HG03575 (cell line): ENCODE results near the gene CRIM1.

Source experiments
- ATAC-seq: cut with Tn5 transposase; IDR thresholded peaks from one replicate; pipeline ENCODE4 v1.9.1; 2021; ENCODE audit not compliant: unreplicated experiment, insufficient number of reproducible peaks, low FRiP score; ENCODE audit errors: extremely low read depth

Gene CRIM1

DNA sequence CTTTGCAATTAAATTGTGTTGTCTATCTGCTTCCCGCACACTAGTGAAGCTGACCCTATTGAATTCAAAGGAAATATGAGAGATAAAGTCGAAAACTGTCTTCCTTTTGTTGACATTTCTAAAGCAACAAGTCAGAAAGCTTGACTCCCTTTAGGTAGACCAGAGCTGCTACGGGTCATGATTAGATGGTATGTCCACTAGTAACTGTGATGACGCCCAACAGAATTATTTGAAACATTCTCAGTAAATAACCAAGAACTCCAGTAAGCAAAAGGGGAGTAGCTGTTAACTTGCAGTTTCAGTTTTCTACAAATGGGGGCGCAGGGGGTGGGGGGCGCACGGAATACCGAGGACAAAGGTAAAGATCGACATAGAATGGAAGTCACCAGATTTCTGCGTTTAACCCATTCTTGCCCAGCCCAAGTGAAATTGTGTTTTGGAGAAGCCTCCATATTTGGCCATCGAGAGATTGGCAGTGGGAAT is 56.4 kb downstream of the CRIM1 start:
- ATAC-seq = no peak

- no peak for ATAC-seq
These were observed 57.6 kb downstream of the CRIM1 start for GRCh38 chr2:36413218-36413617.

DNA sequence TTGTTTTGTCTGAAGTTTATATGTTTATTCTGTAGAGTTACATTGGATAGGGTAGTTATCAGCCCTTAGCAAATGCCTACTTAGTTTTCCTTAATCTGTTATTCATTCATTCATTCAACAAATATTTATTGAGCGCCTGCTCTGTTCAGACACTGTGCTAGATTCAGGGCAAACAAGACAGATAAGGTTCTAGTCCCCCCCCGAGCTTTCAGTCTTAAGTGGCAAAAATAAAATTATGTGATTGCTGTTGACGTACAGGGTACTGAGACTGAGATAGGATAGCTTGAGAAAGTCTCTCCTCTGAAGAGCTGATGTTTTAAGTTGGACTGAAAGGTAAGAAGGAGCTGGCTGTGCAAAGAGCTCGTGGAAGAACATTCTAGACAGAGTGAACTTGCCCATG is 58.7 kb downstream of the CRIM1 start:
- ATAC-seq = no peak

DNA sequence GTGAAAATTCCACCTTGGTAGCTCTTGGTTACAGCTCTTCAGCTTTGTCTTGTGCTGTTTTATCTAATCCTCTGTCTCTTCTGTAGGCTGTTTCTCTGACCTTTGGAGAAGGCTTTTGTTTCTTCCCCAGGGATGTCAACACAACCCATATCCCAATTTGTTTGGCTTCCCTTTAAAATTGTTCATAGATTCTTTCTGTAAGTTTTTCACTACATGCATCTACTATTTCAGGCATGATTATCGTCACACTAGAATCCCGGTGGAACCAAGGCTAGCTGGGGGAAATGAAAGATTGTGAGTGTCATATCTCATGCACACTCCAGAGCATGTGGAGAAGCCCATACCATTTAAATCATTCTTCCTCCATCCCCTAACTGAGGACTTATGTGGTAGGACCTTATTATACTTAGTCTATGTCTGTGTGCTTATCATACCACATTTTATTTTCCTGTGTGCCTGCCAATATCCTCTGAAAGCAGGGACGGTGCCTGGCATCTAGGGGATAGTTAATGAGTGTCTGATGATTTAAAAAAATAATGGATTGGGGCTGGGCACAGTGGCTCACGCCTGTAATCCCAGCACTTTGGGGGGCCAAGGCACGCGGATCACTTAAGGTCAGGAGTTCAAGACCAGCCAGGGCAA is 59.9 kb downstream of the CRIM1 start:
- no peak for ATAC-seq

DNA sequence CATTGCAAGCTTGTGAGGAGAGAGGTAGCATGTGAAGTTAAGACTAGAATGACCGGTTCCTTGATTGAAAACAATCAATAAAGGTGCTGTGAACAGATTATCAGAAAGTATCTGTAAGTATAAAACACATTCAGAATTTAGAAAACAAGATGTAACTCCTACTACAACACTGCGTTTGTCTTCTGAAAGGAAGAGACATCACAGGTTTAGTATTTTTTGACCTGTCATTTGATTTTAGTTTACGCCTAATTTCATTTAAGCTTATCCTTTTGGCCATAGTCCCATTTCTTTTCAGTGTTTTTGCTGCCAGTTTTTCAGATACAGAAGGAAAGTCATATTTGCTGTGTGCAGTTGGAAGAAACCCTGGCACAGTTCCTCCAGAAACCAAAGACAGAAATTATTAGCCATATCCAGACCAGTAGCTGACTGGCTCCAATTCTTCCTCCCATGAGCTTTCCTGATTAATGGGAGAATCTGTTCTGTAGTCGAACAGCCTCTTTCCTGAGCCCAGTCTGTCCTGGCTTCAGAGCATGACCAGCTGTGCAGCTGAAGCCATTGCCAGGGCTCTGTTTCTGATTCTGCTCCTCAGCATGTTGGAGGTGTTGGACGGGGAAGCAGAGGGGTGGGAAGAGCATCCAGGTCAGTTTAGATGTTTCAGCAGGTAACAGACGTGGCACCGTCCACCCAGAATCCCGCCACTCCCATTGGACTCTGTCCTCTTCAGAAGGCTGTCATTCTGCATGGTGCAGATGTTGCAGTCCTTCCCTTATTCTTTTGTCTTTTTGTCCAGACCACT is 61.0 kb downstream of the CRIM1 start:
- no peak for ATAC-seq

DNA sequence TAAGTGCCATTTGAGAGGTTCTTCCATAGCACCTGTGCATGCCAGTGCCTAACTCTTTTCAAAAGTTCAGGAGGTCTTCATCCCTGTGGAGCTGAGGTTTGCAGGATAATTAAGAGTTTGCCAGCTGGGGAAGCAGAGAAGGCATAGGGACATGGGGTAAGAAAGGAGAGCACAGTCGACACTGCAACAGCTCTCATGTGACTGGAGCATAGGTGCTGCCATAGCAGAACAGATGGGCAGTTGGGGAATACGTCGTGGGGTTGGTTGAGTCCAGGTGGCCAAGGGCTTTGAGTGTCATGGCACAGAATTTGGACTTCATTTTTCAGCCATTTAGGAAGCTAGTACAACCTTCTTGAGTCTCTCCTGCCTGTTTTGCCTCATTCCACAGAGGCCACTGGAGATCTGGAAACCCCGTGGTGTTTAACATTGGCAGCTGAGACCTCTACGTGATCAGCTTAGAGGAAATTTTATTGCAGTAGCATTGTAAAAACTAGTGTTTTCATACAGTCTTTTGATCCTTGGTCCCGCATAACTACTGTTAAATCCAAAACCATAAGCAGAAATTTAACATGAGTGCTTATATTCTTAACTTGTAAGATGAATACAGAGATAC is 65.1 kb downstream of the CRIM1 start:
- ATAC-seq = no peak

DNA sequence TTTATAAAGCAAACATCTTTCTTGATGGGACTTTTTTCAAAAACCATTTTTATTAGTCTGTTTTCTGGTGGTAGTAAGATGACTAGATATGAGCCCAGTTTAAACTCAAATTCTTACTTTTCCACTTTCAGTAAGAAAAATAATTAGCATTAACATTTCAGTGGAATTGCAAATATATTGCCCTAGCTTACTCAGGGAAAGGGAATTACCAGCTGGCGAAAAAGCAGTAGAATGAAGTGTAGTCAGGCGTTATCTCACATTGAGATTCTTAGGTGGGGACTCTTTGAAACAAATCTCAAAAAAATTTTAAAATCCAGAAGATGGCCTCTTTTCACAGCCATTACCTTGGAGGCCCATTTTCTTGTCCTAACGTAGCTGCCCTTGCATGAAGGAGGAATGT is 65.8 kb downstream of the CRIM1 start:
- ATAC-seq = no peak

DNA sequence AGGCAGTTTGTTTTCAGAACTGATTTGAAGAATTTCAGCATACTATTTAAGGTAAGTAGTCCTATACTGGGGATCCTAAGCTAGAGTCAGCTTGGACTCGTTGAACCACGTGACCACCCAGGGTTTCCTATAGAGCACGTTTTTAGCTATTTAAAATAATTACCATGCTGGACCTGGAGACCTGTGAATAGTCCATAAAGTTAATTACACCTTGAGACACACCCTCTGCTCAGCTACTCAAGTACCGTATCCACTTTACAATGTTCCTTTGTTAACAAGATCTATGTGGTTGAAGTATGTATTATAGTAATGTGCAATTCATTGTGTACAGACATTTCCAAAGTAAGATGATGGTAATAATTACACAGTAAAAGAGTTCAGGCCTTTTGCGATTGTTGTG is 67.6 kb downstream of the CRIM1 start:
- no peak for ATAC-seq

- ATAC-seq = no peak
These were observed 68.1 kb downstream of the CRIM1 start for GRCh38 chr2:36423619-36424120.

DNA sequence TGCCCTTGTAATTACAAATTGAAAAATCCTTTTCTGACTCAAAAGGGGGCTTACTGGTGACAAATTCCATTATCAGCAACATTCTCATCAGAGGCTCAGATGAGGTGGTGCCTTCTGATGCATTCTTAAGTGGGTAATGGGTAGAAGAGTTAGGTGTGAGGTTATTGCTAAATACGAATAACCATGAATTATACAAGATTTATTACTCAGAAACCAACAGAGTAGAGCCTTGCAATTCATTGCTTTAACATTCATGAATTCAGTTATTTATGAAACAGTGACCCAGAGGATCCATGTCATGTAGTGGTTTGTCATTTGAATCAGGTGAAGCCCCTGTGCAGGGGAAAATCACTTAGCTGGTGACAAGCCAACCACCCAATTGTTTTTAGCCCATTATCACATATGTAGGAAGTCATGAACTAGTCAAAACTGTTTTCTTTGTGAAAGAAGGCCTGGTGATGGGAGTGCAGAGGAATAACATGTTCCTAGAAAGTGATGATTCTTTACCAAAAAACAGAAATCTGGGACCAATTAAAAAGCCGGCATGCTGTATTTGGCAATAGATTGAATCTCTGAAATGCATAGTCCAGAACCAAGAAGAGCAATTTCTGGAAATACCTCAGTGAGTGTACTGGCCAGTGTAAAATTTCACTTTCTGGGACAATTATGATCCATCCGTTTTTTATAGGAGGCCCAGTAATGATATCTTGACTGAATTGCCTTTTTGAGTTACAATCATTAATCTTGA is 70.2 kb downstream of the CRIM1 start:
- peak; percentile 57 for ATAC-seq

GRCh38 chr2:36427790-36428243 is 72.2 kb downstream of the CRIM1 start:
- ATAC-seq = no peak

DNA sequence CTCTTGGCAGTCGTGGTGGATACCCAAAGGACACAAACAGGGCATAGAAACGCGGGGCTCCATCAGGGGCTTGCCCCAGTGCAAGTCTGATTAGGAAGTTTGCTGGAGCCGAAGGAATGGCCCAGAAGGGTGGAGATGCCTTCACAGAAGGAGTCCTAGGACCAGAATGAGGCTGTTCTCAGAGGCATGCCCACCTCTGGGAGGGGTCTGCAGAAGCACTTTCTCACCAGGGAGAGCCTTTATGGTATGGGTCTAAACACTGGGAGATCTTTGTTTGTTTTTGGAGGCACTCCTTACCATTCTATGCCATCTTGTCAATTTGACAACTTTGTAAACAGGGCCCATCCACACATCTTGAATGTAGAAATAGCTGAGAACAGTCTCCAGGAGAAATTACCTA is 75.0 kb downstream of the CRIM1 start:
- ATAC-seq = no peak

GRCh38 chr2:36432479-36432878 is 76.9 kb downstream of the CRIM1 start:
- ATAC-seq = no peak

DNA sequence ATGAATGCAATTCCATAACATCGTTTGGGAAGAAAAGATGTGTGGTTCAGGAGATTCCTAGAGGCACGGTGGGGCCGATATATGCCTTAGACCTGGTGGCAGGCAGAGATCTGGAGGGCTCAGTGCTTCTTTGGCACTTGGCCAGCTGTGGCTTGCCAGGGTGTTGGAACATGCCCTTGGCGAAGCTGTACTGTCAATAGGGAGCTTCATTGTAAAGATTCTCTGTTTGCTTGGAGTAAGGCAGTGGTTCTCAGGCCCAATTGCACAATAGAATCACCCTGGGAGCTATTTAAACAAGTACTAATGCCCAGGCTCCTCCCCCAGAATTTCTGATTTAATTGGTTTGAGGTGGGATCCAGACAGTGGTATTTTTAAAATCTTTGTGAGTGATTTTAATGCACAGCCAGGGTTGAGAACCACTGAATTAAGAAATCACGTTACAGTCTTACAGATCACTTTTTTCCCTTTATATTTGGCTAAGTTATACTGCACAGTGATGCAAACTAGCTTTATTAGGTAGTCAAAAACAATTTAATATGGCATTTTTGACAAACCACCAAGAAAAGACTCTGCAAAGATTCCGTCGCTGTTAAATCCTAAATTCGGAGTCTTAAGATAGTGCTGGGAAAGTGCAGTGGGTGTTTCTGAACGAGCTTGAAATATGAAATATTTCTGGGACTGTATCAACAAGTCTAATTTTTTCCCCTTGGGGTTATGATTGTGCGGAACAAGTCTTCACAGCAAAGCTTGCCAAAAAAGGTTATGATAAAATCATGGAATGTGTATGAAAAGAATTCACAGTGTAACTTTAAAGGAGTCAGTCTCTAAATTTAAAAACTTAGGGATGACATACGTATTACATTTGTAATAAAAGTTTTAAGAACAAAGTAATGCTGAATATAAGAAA is 78.0 kb downstream of the CRIM1 start:
- no peak for ATAC-seq

- no peak for ATAC-seq
These were observed 82.9 kb downstream of the CRIM1 start for GRCh38 chr2:36438449-36438977.

- ATAC-seq = no peak
These were observed 83.5 kb downstream of the CRIM1 start for GRCh38 chr2:36439084-36439483.

DNA sequence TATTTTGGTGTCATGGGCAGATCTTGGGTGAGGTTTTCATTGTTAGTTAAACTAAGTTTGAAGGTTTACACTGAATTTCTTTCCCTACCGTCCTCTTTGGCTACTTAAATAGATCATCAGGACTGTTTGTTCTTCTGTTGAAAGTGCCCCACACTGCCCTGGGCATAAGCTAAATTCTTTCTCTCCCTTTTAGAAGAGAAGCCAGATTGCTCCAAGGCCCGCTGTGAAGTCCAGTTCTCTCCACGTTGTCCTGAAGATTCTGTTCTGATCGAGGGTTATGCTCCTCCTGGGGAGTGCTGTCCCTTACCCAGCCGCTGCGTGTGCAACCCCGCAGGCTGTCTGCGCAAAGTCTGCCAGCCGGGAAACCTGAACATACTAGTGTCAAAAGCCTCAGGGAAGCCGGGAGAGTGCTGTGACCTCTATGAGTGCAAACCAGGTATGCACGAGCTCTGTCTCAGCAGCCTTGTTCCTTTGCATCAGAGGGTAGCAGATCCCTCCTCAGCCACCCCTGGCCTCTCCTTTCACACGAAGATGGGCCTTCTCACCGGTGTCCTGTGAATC is 85.6 kb downstream of the CRIM1 start:
- ATAC-seq = no peak

- ATAC-seq = no peak
These were observed 86.2 kb downstream of the CRIM1 start for GRCh38 chr2:36441816-36442215.
